GM10847 (cell line): Measurements from ENCODE around the gene HOXB8.

Experiments used
- POLR2A ChIP-seq: IDR thresholded peaks from 2 replicates; pipeline ENCODE4 v1.6.1; 2011; ENCODE audit not compliant: insufficient read length; ENCODE audit errors: extremely low read depth

HOXB8 gene

GRCh38 chr17:48630009-48630924, 15.2 kb upstream of the HOXB8 start:
- TF ChIP-seq POLR2A = no peak

GRCh38 chr17:48629411-48629759, 14.3 kb upstream of the HOXB8 start:
- TF ChIP-seq POLR2A = no peak

GRCh38 chr17:48628649-48629410, 13.7 kb upstream of the HOXB8 start:
- TF ChIP-seq POLR2A = no peak

- TF ChIP-seq POLR2A = no peak
Observed at GRCh38 chr17:48627623-48628521, 12.8 kb upstream of the HOXB8 start.

GRCh38 chr17:48627118-48627597, 12.1 kb upstream of the HOXB8 start:
- TF ChIP-seq POLR2A = no peak

- TF ChIP-seq POLR2A = no peak
Observed at GRCh38 chr17:48626245-48627117, 11.4 kb upstream of the HOXB8 start, which contains the start of gene HOXB9. HOXB9 (minus strand) TSS chr17:48626358; CDS start chr17:48626269, 89 bp downstream.

- no peak for TF ChIP-seq POLR2A
Observed at GRCh38 chr17:48625495-48626244, 10.6 kb upstream of the HOXB8 start.

- no peak for TF ChIP-seq POLR2A
Observed at GRCh38 chr17:48624544-48625494, 9.7 kb upstream of the HOXB8 start.

- TF ChIP-seq POLR2A = no peak
Observed at GRCh38 chr17:48624118-48624517, 9.0 kb upstream of the HOXB8 start.

GRCh38 chr17:48623583-48623982, 8.5 kb upstream of the HOXB8 start:
- TF ChIP-seq POLR2A = no peak

- no peak for TF ChIP-seq POLR2A
Observed at GRCh38 chr17:48622857-48623256, 7.8 kb upstream of the HOXB8 start.

- TF ChIP-seq POLR2A = no peak
Observed at GRCh38 chr17:48621410-48622392, 6.6 kb upstream of the HOXB8 start.
